HepG2 (cell line): ENCODE measurements around the gene SSC4D. TPM values are rescaled to one million over a fixed set of nuclear protein-coding genes. Genes with fewer than 3 reads are reported as not detected.

Experiments
- BORCS8-MEF2B ChIP-seq: sonication (generic); formaldehyde crosslinking; IDR thresholded peaks from 2 replicates; pipeline ENCODE4 v1.8.0; 2022; ENCODE audit warnings: mild to moderate bottlenecking, missing genetic modification reagents
- CENPT ChIP-seq: sonication (generic); formaldehyde crosslinking; IDR thresholded peaks from 2 replicates; pipeline ENCODE4 v1.8.0; 2022; ENCODE audit warnings: low read depth, mild to moderate bottlenecking, moderate library complexity, missing genetic modification reagents
- DPF2 ChIP-seq: sonication (generic); formaldehyde crosslinking; IDR thresholded peaks from 2 replicates; pipeline ENCODE4 v1.4.0; 2020; ENCODE audit warnings: mild to moderate bottlenecking, low read depth, missing genetic modification reagents, borderline replicate concordance
- GATA4 ChIP-seq: sonication (generic); IDR thresholded peaks from 2 replicates; pipeline ENCODE4 v1.6.1; 2016; ENCODE audit warnings: antibody characterized with exemption, low read depth, borderline replicate concordance
- HES4 ChIP-seq: sonication (generic); formaldehyde crosslinking; IDR thresholded peaks from 2 replicates; pipeline ENCODE4 v1.9.0; 2021; ENCODE audit warnings: mild to moderate bottlenecking, missing genetic modification reagents, borderline replicate concordance
- HNRNPH1 ChIP-seq: fragments of 200-400 bp; formaldehyde crosslinking; optimal IDR thresholded peaks from 2 replicates; pipeline ENCODE3; 2017; ENCODE audit warnings: mild to moderate bottlenecking, low read depth, low read length
- HNRNPLL ChIP-seq: fragments of 200-400 bp; formaldehyde crosslinking; IDR thresholded peaks from 2 replicates; pipeline ENCODE4 v1.6.1; 2017; ENCODE audit warnings: mild to moderate bottlenecking, low read depth, low read length; ENCODE audit not compliant: poor library complexity, severe bottlenecking
- HOXA5 ChIP-seq: sonication (generic); formaldehyde crosslinking; IDR thresholded peaks from 2 replicates; pipeline ENCODE4 v1.4.0; 2020; ENCODE audit warnings: missing genetic modification reagents
- KAT2B ChIP-seq: fragments of 150-350 bp; IDR thresholded peaks from 2 replicates; pipeline ENCODE4 v1.6.1; 2014; ENCODE audit warnings: low read depth, low read length, borderline replicate concordance
- NKX3-1 ChIP-seq: sonication (generic); formaldehyde crosslinking; IDR thresholded peaks from 2 replicates; pipeline ENCODE4 v1.5.0; 2020; ENCODE audit warnings: missing genetic modification reagents
- PHF8 ChIP-seq: sonication (generic); formaldehyde crosslinking; IDR thresholded peaks from 2 replicates; pipeline ENCODE4 v1.5.0; 2020; ENCODE audit warnings: missing genetic modification reagents
- POGZ ChIP-seq: sonication (generic); formaldehyde crosslinking; IDR thresholded peaks from 2 replicates; pipeline ENCODE4 v1.4.0; 2020; ENCODE audit warnings: mild to moderate bottlenecking, missing genetic modification reagents
- RAD51 ChIP-seq: fragments of 450-650 bp; IDR thresholded peaks from 2 replicates; pipeline ENCODE4 v1.6.1; 2016; ENCODE audit warnings: borderline replicate concordance
- SMAD9 ChIP-seq: sonication (generic); formaldehyde crosslinking; IDR thresholded peaks from 2 replicates; pipeline ENCODE4 v1.5.1; 2020; ENCODE audit warnings: mild to moderate bottlenecking, missing genetic modification reagents
- SNRNP70 ChIP-seq: fragments of 200-400 bp; formaldehyde crosslinking; IDR thresholded peaks from 2 replicates; pipeline ENCODE4 v1.6.1; 2017; ENCODE audit warnings: mild to moderate bottlenecking, low read depth, low read length, moderate library complexity
- TCF12 ChIP-seq, 2 experiments: fragments of 450-650 bp in 1 of 2; sonication (generic) in 1 of 2; formaldehyde crosslinking in 1 of 2; IDR thresholded peaks; 2 replicates each; pipeline versions ENCODE4 v1.6.1 to v1.8.0; 2017 to 2022; ENCODE audit warnings: antibody characterized with exemption in 1 of 2, mild to moderate bottlenecking in 1 of 2, missing genetic modification reagents in 1 of 2, moderate library complexity in 1 of 2
- ZNF234 ChIP-seq: sonication (generic); formaldehyde crosslinking; conservative IDR thresholded peaks from 2 replicates; pipeline ENCODE4 v1.5.1; 2020; ENCODE audit warnings: mild to moderate bottlenecking, missing genetic modification reagents
- ZNF44 ChIP-seq: sonication (generic); formaldehyde crosslinking; IDR thresholded peaks from 2 replicates; pipeline ENCODE4 v1.5.1; 2020; ENCODE audit warnings: mild to moderate bottlenecking, missing genetic modification reagents
- ZNF563 ChIP-seq: sonication (generic); formaldehyde crosslinking; IDR thresholded peaks from 2 replicates; pipeline ENCODE4 v1.8.0; 2022; ENCODE audit warnings: mild to moderate bottlenecking, moderate library complexity, missing genetic modification reagents
- ZNF570 ChIP-seq: sonication (generic); formaldehyde crosslinking; IDR thresholded peaks from 2 replicates; pipeline ENCODE4 v1.4.0; 2020; ENCODE audit warnings: mild to moderate bottlenecking, missing genetic modification reagents, borderline replicate concordance
- ZNF660 ChIP-seq: sonication (generic); formaldehyde crosslinking; IDR thresholded peaks from 2 replicates; pipeline ENCODE4 v1.5.1; 2020; ENCODE audit warnings: mild to moderate bottlenecking, low read depth, missing genetic modification reagents, borderline replicate concordance
- polyA plus RNA-seq, 8 experiments: library from polyadenylated mRNA; depleted of rRNA in 3 of 8; stranded (reverse) in 7 of 8; unstranded in 1 of 8; fragments of >200 nt; fragmentation: Illumina TruSeq in 4 of 8; extraction: Trizol in 4 of 8; gene quantifications; 2 replicates each; pipeline versions ENCODE4 v1.2.1 to v1.2.3, GENCODE V29; 2011 to 2016; ENCODE audit warnings: low read depth in 4 of 8, missing spikeins in 1 of 8, mixed read lengths in 1 of 8; ENCODE audit not compliant: insufficient read depth in 1 of 8
- total RNA-seq, 5 experiments: library from RNA; depleted of rRNA; stranded (reverse); fragments of >200 nt; fragmentation: Illumina TruSeq; extraction: Trizol; gene quantifications; 2 replicates each; pipeline ENCODE4 v1.2.3, GENCODE V29; 2016; ENCODE audit warnings: low read depth in 1 of 5
- TF ChIP-seq, protein P1 (sequence below): sonication (generic); formaldehyde crosslinking; IDR thresholded peaks from 2 replicates; pipeline ENCODE4 v1.4.0; 2020; ENCODE audit warnings: missing genetic modification reagents, borderline replicate concordance
- TF ChIP-seq, protein P2 (sequence below): IDR thresholded peaks from 2 replicates; pipeline ENCODE4 v1.6.1; 2018; ENCODE audit warnings: missing genetic modification reagents
- TF ChIP-seq, protein P3 (sequence below): sonication (generic); formaldehyde crosslinking; IDR thresholded peaks from 2 replicates; pipeline ENCODE4 v1.4.0; 2020; ENCODE audit warnings: missing genetic modification reagents
- TF ChIP-seq, protein P4 (sequence below): sonication (generic); formaldehyde crosslinking; IDR thresholded peaks from 2 replicates; pipeline ENCODE4 v1.8.1; 2023; ENCODE audit warnings: missing genetic modification reagents, inconsistent platforms, borderline replicate concordance

Gene SSC4D
- total and polyA plus RNA-seq, 2 of the 13 experiments (the other 11 are each of a cell fraction or from before 2014, with no cell fraction given), result 33.3 to 63.8 TPM

DNA sequence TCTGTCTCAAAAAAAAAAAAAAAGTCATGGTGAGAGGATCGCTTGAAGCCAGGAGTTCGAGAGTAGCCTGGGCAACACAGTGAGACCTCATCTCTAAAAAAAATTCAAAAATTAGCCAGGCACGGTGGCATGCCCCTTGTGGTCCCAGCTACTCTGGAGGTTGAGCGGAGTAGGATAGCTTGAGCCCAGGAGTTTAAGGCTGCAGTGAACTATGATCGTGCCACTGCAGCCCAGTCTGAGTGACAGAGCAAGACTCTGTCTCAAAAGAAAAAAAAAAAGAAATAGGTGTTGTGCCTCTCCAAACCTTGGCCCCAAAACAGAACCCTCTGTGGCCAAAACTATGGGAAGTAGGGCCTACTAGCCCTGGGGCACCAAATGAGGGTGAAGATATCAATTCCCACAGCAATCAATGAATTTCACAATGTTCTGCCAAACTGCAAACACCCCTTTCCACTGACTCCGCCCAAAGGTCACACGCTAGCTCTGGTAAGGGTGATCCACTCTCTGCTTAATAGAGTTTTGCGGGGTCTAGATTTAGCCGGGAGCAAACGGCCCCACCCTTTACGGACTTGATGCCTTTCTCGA lies 16.9 kb downstream of the SSC4D start (continued):
- TF ChIP-seq CENPT (CRISPR knock-in tag), result no peak
- TF ChIP-seq, protein P1, sequence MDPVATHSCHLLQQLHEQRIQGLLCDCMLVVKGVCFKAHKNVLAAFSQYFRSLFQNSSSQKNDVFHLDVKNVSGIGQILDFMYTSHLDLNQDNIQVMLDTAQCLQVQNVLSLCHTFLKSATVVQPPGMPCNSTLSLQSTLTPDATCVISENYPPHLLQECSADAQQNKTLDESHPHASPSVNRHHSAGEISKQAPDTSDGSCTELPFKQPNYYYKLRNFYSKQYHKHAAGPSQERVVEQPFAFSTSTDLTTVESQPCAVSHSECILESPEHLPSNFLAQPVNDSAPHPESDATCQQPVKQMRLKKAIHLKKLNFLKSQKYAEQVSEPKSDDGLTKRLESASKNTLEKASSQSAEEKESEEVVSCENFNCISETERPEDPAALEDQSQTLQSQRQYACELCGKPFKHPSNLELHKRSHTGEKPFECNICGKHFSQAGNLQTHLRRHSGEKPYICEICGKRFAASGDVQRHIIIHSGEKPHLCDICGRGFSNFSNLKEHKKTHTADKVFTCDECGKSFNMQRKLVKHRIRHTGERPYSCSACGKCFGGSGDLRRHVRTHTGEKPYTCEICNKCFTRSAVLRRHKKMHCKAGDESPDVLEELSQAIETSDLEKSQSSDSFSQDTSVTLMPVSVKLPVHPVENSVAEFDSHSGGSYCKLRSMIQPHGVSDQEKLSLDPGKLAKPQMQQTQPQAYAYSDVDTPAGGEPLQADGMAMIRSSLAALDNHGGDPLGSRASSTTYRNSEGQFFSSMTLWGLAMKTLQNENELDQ (CRISPR knock-in tag), result no peak
- TF ChIP-seq POGZ (CRISPR knock-in tag), result no peak
- no peak; the same call in 1 of the 2 replicates for TF ChIP-seq KAT2B
- no peak for TF ChIP-seq RAD51
- TF ChIP-seq HES4 (CRISPR knock-in tag), result no peak
- no peak for TF ChIP-seq ZNF563 (CRISPR knock-in tag)
- no peak for TF ChIP-seq ZNF234
- TF ChIP-seq ZNF570 (CRISPR knock-in tag), result no peak
- no peak for TF ChIP-seq BORCS8-MEF2B (CRISPR knock-in tag)
- no peak for TF ChIP-seq ZNF660
- TF ChIP-seq HNRNPH1, result no peak
- TF ChIP-seq, protein P2, sequence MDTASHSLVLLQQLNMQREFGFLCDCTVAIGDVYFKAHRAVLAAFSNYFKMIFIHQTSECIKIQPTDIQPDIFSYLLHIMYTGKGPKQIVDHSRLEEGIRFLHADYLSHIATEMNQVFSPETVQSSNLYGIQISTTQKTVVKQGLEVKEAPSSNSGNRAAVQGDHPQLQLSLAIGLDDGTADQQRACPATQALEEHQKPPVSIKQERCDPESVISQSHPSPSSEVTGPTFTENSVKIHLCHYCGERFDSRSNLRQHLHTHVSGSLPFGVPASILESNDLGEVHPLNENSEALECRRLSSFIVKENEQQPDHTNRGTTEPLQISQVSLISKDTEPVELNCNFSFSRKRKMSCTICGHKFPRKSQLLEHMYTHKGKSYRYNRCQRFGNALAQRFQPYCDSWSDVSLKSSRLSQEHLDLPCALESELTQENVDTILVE (CRISPR knock-in tag), result no peak
- TF ChIP-seq, protein P3, sequence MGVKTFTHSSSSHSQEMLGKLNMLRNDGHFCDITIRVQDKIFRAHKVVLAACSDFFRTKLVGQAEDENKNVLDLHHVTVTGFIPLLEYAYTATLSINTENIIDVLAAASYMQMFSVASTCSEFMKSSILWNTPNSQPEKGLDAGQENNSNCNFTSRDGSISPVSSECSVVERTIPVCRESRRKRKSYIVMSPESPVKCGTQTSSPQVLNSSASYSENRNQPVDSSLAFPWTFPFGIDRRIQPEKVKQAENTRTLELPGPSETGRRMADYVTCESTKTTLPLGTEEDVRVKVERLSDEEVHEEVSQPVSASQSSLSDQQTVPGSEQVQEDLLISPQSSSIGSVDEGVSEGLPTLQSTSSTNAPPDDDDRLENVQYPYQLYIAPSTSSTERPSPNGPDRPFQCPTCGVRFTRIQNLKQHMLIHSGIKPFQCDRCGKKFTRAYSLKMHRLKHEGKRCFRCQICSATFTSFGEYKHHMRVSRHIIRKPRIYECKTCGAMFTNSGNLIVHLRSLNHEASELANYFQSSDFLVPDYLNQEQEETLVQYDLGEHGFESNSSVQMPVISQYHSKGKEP (CRISPR knock-in tag), result no peak
- no peak; the same call in 1 of the 2 replicates for TF ChIP-seq PHF8 (CRISPR knock-in tag)
- TF ChIP-seq ZNF44, result no peak
- TF ChIP-seq GATA4, result no peak
- TF ChIP-seq HOXA5 (CRISPR knock-in tag), result no peak
- no peak for TF ChIP-seq NKX3-1 (CRISPR knock-in tag)
- no peak for TF ChIP-seq TCF12 (IDR thresholded peaks at IDR 0.05)
- TF ChIP-seq TCF12 (CRISPR knock-in tag; IDR thresholded peaks at IDR 0.05), result no peak
- TF ChIP-seq SMAD9 (CRISPR knock-in tag), result no peak
- TF ChIP-seq, protein P4, sequence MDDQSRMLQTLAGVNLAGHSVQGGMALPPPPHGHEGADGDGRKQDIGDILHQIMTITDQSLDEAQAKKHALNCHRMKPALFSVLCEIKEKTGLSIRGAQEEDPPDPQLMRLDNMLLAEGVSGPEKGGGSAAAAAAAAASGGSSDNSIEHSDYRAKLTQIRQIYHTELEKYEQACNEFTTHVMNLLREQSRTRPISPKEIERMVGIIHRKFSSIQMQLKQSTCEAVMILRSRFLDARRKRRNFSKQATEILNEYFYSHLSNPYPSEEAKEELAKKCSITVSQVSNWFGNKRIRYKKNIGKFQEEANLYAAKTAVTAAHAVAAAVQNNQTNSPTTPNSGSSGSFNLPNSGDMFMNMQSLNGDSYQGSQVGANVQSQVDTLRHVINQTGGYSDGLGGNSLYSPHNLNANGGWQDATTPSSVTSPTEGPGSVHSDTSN (CRISPR knock-in tag), result no peak
- no peak for TF ChIP-seq DPF2 (CRISPR knock-in tag)
- TF ChIP-seq SNRNP70, result no peak
- TF ChIP-seq HNRNPLL, result no peak
